H54 (cell line): ENCODE results near the gene EEF1AKMT4.

Experiments used
- DNase-seq: peaks from one replicate; pipeline ENCODE4 v3.0.0; 2011; ENCODE audit warnings: low spot score, mixed read lengths; ENCODE audit not compliant: insufficient read length
- FAIRE-seq: peaks from 3 replicates; lab custom pipeline; 2011; peaks lifted over from hg19 to GRCh38; lab: Jason Lieb, UNC
- POLR2A ChIP-seq: IDR thresholded peaks from 2 replicates; pipeline ENCODE4 v1.6.1; 2011; ENCODE audit warnings: low read depth, mild to moderate bottlenecking, low read length

Gene EEF1AKMT4

DNA sequence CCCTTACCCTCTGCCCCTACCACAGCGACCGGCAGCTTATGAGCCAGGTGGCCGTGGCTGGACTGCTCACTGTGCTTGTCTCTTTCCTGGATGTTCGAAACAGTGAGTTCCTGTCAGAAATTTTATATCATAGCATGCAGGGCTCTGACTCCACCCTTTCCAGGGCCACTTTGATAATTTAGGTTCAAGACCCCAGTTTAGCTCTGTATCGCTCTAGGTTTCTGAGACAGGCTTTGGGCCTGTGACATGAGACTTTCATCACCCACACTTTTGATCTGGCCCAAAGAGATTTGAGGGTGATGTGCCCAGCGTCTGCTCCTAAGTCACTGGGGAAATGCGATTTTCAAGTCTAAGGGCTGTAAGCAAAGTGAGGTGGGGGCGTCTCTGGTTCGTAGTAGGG is 58.4 kb downstream of the EEF1AKMT4 start:
- DNase-seq = no peak
- no peak for TF ChIP-seq POLR2A
- no peak for FAIRE-seq
